Mesenchymal stem cell (in vitro differentiated cells and primary cell): ENCODE data around the gene TBK1.

Experiments used
- DNase-seq: peaks from one replicate; pipeline ENCODE4 v3.0.0-alpha.2; 2013
- H2AFZ ChIP-seq: one replicate; pipeline ENCODE4 v1.6.1; 2013; ENCODE audit warnings: low read depth, mild to moderate bottlenecking, control low read depth, inconsistent platforms, low read length, moderate library complexity
- H2AK5ac ChIP-seq: 2 replicates; pipeline ENCODE4 v1.6.1; 2013; ENCODE audit warnings: low read length, moderate library complexity, mild to moderate bottlenecking, inconsistent platforms; ENCODE audit not compliant: severe bottlenecking
- H2BK120ac ChIP-seq: one replicate; pipeline ENCODE4 v1.6.1; 2013; ENCODE audit warnings: low read depth, mild to moderate bottlenecking, inconsistent platforms, low read length, moderate library complexity
- H2BK12ac ChIP-seq, 2 experiments: one replicate each; pipeline ENCODE4 v1.6.1; 2013; ENCODE audit warnings: inconsistent platforms in 2 of 2, low read length in 2 of 2, mild to moderate bottlenecking in 2 of 2, moderate library complexity in 2 of 2, control low read depth in 1 of 2
- H2BK15ac ChIP-seq: one replicate; pipeline ENCODE4 v1.6.1; 2013; ENCODE audit warnings: mild to moderate bottlenecking, low read depth, inconsistent platforms; ENCODE audit not compliant: poor library complexity, severe bottlenecking
- H2BK5ac ChIP-seq: 2 replicates; pipeline ENCODE4 v1.6.1; 2013; ENCODE audit warnings: low read depth, mild to moderate bottlenecking, low read length, control low read depth, inconsistent platforms; ENCODE audit not compliant: poor library complexity, severe bottlenecking
- H3K14ac ChIP-seq, 2 experiments: one replicate each; pipeline ENCODE4 v1.6.1; 2013; ENCODE audit warnings: inconsistent platforms in 2 of 2, low read length in 2 of 2, control low read depth in 1 of 2, mild to moderate bottlenecking in 1 of 2, moderate library complexity in 1 of 2
- H3K18ac ChIP-seq, 2 experiments: one replicate each; pipeline ENCODE4 v1.6.1; 2013; ENCODE audit warnings: inconsistent platforms in 2 of 2, low read length in 2 of 2, control low read depth in 1 of 2, low read depth in 1 of 2, mild to moderate bottlenecking in 1 of 2
- H3K23ac ChIP-seq, 2 experiments: one replicate each; pipeline ENCODE4 v1.6.1; 2013; ENCODE audit warnings: inconsistent platforms in 2 of 2, low read length in 2 of 2, mild to moderate bottlenecking in 2 of 2, moderate library complexity in 2 of 2, control low read depth in 1 of 2
- H3K27ac ChIP-seq: 2 replicates; pipeline ENCODE4 v1.5.1; 2013; ENCODE audit warnings: mild to moderate bottlenecking, moderate library complexity, low read length, control low read depth, inconsistent platforms; ENCODE audit not compliant: poor library complexity, severe bottlenecking
- H3K27me3 ChIP-seq, 2 experiments: 2 replicates each; pipeline versions ENCODE4 v1.6.1 to v1.7.0; 2013; ENCODE audit warnings: low read length in 2 of 2, mild to moderate bottlenecking in 2 of 2, moderate library complexity in 2 of 2, control low read depth in 1 of 2, inconsistent platforms in 1 of 2; ENCODE audit not compliant: control insufficient read depth in 1 of 2, insufficient read depth in 1 of 2
- H3K36me3 ChIP-seq, 2 experiments: 2 replicates each; pipeline versions ENCODE4 v1.6.1 to v1.7.0; 2013; ENCODE audit warnings: low read length in 2 of 2, control low read depth in 1 of 2, inconsistent platforms in 1 of 2, low read depth in 1 of 2, mild to moderate bottlenecking in 1 of 2; ENCODE audit not compliant: insufficient read depth in 2 of 2, control insufficient read depth in 1 of 2
- H3K4ac ChIP-seq, 2 experiments: one replicate each; pipeline ENCODE4 v1.6.1; 2013; ENCODE audit warnings: inconsistent platforms in 2 of 2, low read length in 2 of 2, mild to moderate bottlenecking in 2 of 2, moderate library complexity in 2 of 2, control low read depth in 1 of 2, low read depth in 1 of 2
- H3K4me1 ChIP-seq: 2 replicates; pipeline ENCODE4 v1.6.1; 2013; ENCODE audit warnings: low read depth, low read length, control low read depth; ENCODE audit not compliant: control insufficient read depth, insufficient read depth
- H3K4me2 ChIP-seq: 2 replicates; pipeline ENCODE4 v1.6.1; 2013; ENCODE audit warnings: low read length, mild to moderate bottlenecking, inconsistent platforms; ENCODE audit not compliant: poor library complexity, severe bottlenecking
- H3K4me3 ChIP-seq, 2 experiments: 2 replicates each; pipeline versions ENCODE4 v1.5.1 to v1.7.0; 2013; ENCODE audit warnings: low read length in 2 of 2, mild to moderate bottlenecking in 2 of 2, control low read depth in 1 of 2, low read depth in 1 of 2; ENCODE audit not compliant: insufficient read depth in 1 of 2
- H3K79me1 ChIP-seq: replicated peaks from 2 replicates; pipeline ENCODE4 v1.6.1; 2013; ENCODE audit warnings: mild to moderate bottlenecking, control low read depth, low read length, inconsistent platforms; ENCODE audit not compliant: poor library complexity, severe bottlenecking
- H3K9ac ChIP-seq: 2 replicates; pipeline ENCODE4 v1.7.0; 2013; ENCODE audit warnings: mild to moderate bottlenecking, low read length, moderate library complexity
- H3K9me3 ChIP-seq: 2 replicates; pipeline ENCODE4 v1.7.0; 2013; ENCODE audit warnings: mild to moderate bottlenecking, low read length; ENCODE audit not compliant: control insufficient read depth
- H4K8ac ChIP-seq: one replicate; pipeline ENCODE4 v1.6.1; 2013; ENCODE audit warnings: inconsistent platforms, mild to moderate bottlenecking, low read length, moderate library complexity
- H4K91ac ChIP-seq: one replicate; pipeline ENCODE4 v1.6.1; 2013; ENCODE audit warnings: mild to moderate bottlenecking, low read length, inconsistent platforms
- WGBS: methylation state at CpG from one replicate; pipeline ENCODE4 v1.1.7; 2013; ENCODE audit warnings: mixed read lengths; 5-methylcytosine and 5-hydroxymethylcytosine counted together

Gene TBK1

DNA sequence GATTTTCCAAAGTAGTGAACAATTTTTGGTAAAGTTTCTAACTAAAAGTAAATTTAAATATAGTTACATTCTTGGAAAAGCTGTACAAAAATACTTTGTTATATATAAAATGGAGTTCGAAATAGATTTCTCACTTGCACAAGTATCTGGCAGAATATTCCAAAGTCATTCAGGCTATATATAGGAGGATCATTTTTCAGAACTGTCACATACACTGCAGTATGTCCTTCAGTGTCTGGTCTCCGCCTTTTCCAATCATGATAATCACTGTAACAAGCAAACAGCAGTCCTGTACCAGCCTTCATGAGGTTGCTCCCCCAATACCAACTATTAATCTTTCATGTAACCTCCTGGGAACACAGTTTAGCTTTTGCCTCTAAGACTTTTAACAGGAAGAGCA lies 18.6 kb downstream of the TBK1 start:
- Histone ChIP-seq H3K9ac (no peak overlapping the region), H4K91ac (no peak overlapping the region), H3K14ac (no peak overlapping the region), H4K8ac (no peak overlapping the region), H3K9me3 (peaks cover 5% of the 10 kb centered on the region), H3K27me3 (no peaks in the 10 kb centered on the region), H3K23ac (no peak overlapping the region), H3K79me1 (peaks cover 38% of the 10 kb centered on the region), H2BK5ac (no peak overlapping the region), H2AFZ (no peak overlapping the region), H2BK12ac (no peak overlapping the region), H3K4me2 (no peak overlapping the region), H3K4me3 (no peak overlapping the region), H3K4ac (no peak overlapping the region), H3K4me1 (no peaks in the 10 kb centered on the region), H2AK5ac (no peak overlapping the region), H3K36me3 (peaks cover 22 to 97% of the 10 kb centered on the region in 2 experiments), H3K27ac (no peak overlapping the region), H2BK15ac (no peak overlapping the region), H2BK120ac (no peak overlapping the region), H3K18ac (no peak overlapping the region)
- 100% methylated on average over 2 of the region's 2 CpGs for WGBS
- no peak for DNase-seq

DNA sequence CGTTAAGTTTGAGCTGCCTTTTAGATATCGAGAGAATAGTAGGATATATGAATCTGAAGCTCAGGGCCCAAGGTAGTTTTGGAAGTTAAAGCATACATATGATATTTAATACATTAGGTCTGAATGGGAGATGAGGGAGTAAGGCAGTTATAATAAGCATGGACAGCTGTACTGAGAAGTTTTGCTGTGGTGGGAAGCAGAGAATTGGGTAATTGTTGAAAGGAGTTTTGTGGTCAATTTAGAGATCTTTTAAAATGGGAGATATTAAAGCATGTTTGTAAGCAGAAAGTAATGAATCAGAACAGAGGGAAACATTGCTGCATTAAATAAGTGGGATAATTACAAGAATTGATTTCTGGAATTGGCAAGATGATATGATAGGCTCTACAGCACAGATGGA lies 21.3 kb downstream of the TBK1 start:
- 97% methylated on average over 2 of the region's 2 CpGs for WGBS
- H3K4me1 ChIP-seq, result no peaks in the 10 kb centered on the region
- no peak overlapping the region for H3K14ac ChIP-seq
- H3K23ac ChIP-seq, result no peak overlapping the region
- no peak overlapping the region for H2BK120ac ChIP-seq
- H2AFZ ChIP-seq, result no peak overlapping the region
- H4K91ac ChIP-seq, result no peak overlapping the region
- H3K79me1 ChIP-seq, result peaks cover 41% of the 10 kb centered on the region
- no peak overlapping the region for H3K4ac ChIP-seq
- DNase-seq, result no peak
- no peak overlapping the region for H3K4me2 ChIP-seq
- no peak overlapping the region for H3K18ac ChIP-seq
- H2AK5ac ChIP-seq, result no peak overlapping the region
- H3K36me3 ChIP-seq, result peaks cover 26 to 89% of the 10 kb centered on the region in 2 experiments
- no peaks in the 10 kb centered on the region for H3K27me3 ChIP-seq
- no peak overlapping the region for H2BK15ac ChIP-seq
- no peak overlapping the region for H2BK5ac ChIP-seq
- no peak overlapping the region for H3K27ac ChIP-seq
- peaks cover 19% of the 10 kb centered on the region for H3K9me3 ChIP-seq
- no peak overlapping the region for H2BK12ac ChIP-seq
- no peak overlapping the region for H3K9ac ChIP-seq
- no peak overlapping the region for H4K8ac ChIP-seq
- H3K4me3 ChIP-seq, result no peak overlapping the region

DNA sequence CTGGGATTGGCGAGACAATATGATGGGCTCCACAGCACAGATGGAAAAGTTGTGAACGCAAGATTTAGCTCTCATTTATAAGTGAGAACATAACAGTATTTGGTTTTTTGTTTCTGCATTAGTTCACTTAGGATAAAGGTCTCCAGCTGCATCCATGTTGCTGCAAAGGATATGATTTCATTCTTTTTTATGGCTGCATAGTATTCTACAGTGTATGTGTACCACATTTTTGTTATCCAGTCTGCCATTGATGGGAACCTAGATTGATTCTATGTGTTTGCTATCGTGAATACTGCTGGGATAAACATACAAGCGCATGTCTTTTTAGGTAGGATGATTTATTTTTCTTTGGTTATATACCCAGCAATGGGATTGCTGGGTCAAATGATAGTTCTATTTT lies 23.6 kb downstream of the TBK1 start:
- Histone ChIP-seq H4K8ac (no peak overlapping the region), H3K4me3 (no peak overlapping the region)

DNA sequence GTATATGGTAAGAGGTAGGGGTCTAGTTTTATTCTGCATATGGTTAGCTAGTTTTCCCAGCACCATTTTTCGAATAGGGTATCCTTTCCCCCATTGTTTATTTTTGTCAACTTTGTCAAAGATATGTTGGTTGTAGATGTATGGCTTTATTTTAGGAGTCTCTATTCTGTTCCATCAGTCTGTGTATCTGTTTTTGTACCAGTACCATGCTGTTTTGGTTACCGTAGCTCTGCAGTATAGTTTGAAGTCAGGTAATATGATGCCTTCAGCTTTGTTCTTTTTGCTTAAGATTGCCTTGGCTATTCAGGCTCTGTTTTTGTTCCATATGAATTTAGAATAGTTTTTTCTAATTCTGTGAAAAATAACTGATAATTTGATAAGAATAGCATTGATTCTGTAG lies 24.9 kb downstream of the TBK1 start:
- Histone ChIP-seq H3K27ac (no peak overlapping the region), H2AK5ac (no peak overlapping the region), H3K23ac (no peak overlapping the region), H2BK120ac (no peak overlapping the region), H3K18ac (no peak overlapping the region), H2BK15ac (no peak overlapping the region), H4K8ac (no peak overlapping the region), H3K4ac (no peak overlapping the region), H3K36me3 (peaks cover 14 to 84% of the 10 kb centered on the region in 2 experiments), H3K27me3 (no peaks in the 10 kb centered on the region), H3K4me2 (no peak overlapping the region), H4K91ac (no peak overlapping the region), H2BK5ac (no peak overlapping the region), H3K9me3 (peaks cover 19% of the 10 kb centered on the region), H3K9ac (no peak overlapping the region), H2BK12ac (no peak overlapping the region), H3K4me3 (no peak overlapping the region), H3K4me1 (no peaks in the 10 kb centered on the region), H2AFZ (no peak overlapping the region), H3K14ac (no peak overlapping the region), H3K79me1 (peaks cover 27% of the 10 kb centered on the region)
- no peak for DNase-seq
- 100% methylated on average over 2 of the region's 2 CpGs for WGBS

More for the DNA sequence above, 23.6 kb downstream of the TBK1 start:
- no peak for DNase-seq
- no peak overlapping the region for H2BK120ac ChIP-seq
- peaks cover 32% of the 10 kb centered on the region for H3K79me1 ChIP-seq
- no peak overlapping the region for H3K18ac ChIP-seq
- no peak overlapping the region for H3K4ac ChIP-seq
- H2BK15ac ChIP-seq, result no peak overlapping the region
- no peak overlapping the region for H3K4me2 ChIP-seq
- H2AFZ ChIP-seq, result no peak overlapping the region
- H3K27ac ChIP-seq, result no peak overlapping the region
- H3K36me3 ChIP-seq, result peaks cover 17 to 82% of the 10 kb centered on the region in 2 experiments
- peaks cover 19% of the 10 kb centered on the region for H3K9me3 ChIP-seq
- no peak overlapping the region for H3K23ac ChIP-seq
- H2AK5ac ChIP-seq, result no peak overlapping the region
- no peak overlapping the region for H4K91ac ChIP-seq
- H3K14ac ChIP-seq, result no peak overlapping the region
- H3K4me1 ChIP-seq, result no peaks in the 10 kb centered on the region
- H2BK12ac ChIP-seq, result no peak overlapping the region
- no peak overlapping the region for H2BK5ac ChIP-seq
- H3K27me3 ChIP-seq, result no peaks in the 10 kb centered on the region
- no peak overlapping the region for H3K9ac ChIP-seq
- WGBS, result 97% methylated on average over 4 of the region's 4 CpGs
